Measurements from ENCODE around the gene DNAH7. TPM values are rescaled to one million over a fixed set of nuclear protein-coding genes. Genes with fewer than 3 reads are reported as not detected.

DNAH7 gene
- total and polyA plus RNA-seq, 9 donors, result 0.30 to 27.3 (median 1.6) TPM

Other genes with a start within 250 kb of the DNAH7 start
- 10 to 100 TPM in 1 of 7 donors, 1 to 10 TPM in 6; 3.0 to 11.6 (median 4.9) TPM for gene STK17B, start 102.7 kb upstream of the DNAH7 start, total RNA-seq
- gene STK17B, start 102.7 kb upstream of the DNAH7 start, polyA plus RNA-seq, result 10 to 100 TPM in 1 of 2 donors, 1 to 10 TPM in 1; 1.7 to 28.4 TPM

Data from ovary (tissue), 9 donors.